GM12878 (cell line): Measurements from ENCODE around the gene OTUB1. TPM values are rescaled to one million over a fixed set of nuclear protein-coding genes. Genes with fewer than 3 reads are reported as not detected.
A peak's percentile ranks its signal among the peaks of the same experiment; 100 is the strongest.

Source experiments
- ATAC-seq: fragments of 200-7000 bp; cut with Tn5 transposase; 3 replicates; pipeline ENCODE4 v1.9.1; 2020; ENCODE audit warnings: mild to moderate bottlenecking, moderate library complexity
- BruUV-seq: library from RNA; stranded (reverse); fragments of 400-500 nt; replicated peaks from 2 replicates; lab custom pipeline; 2021; lab: Mats Ljungman, UMichigan
- CTCF ChIA-PET: fragments of 300-600 bp; sonication (Branson Sonifier 250); formaldehyde crosslinking; extraction: SDS; loops from one replicate; lab custom pipeline; 2021; ENCODE audit warnings: inconsistent platforms; lab: Yijun Ruan, JAX
- POLR2A ChIA-PET: fragments of 350-600 bp; formaldehyde crosslinking; extraction: SDS; loops from one replicate; lab custom pipeline; 2021; ENCODE audit warnings: inconsistent platforms; lab: Charles Lee
- RAD21 ChIA-PET: fragments of 300-600 bp; sonication (Branson Sonifier 250); formaldehyde crosslinking; loops from one replicate; lab custom pipeline; 2023; ENCODE audit warnings: antibody characterized with exemption; ENCODE audit not compliant: unreplicated experiment; lab: Charles Lee
- SMC1A ChIA-PET: fragments of 300-600 bp; sonication (Branson Sonifier 250); formaldehyde crosslinking; loops from one replicate; lab custom pipeline; 2023; ENCODE audit not compliant: unreplicated experiment, uncharacterized antibody; lab: Charles Lee
- DNase-seq: peaks from one replicate; pipeline ENCODE4 v3.0.0-alpha.2; 2011; ENCODE audit warnings: low read depth, low spot score
- FAIRE-seq: peaks from 3 replicates; lab custom pipeline; 2011; peaks lifted over from hg19 to GRCh38; lab: Jason Lieb, UNC
- H2AFZ ChIP-seq: 2 replicates; pipeline ENCODE4 v1.6.0; 2011; ENCODE audit warnings: low read depth, low read length, control low read depth; ENCODE audit not compliant: control insufficient read depth
- H3K27ac ChIP-seq: 2 replicates; pipeline ENCODE4 v1.5.1; 2011; ENCODE audit warnings: control low read depth; ENCODE audit not compliant: control insufficient read depth, insufficient read depth
- H3K27me3 ChIP-seq, 2 experiments: replicated peaks in 1 of 2; 2 replicates each; pipeline versions ENCODE4 v1.6.0 to v1.6.1; 2011; ENCODE audit warnings: low read length in 1 of 2; ENCODE audit not compliant: control insufficient read depth in 2 of 2, insufficient read depth in 2 of 2
- H3K36me3 ChIP-seq, 2 experiments: 2 replicates each; pipeline ENCODE4 v1.5.1; 2011; ENCODE audit warnings: low read length in 1 of 2; ENCODE audit not compliant: control insufficient read depth in 2 of 2, insufficient read depth in 2 of 2
- H3K4me1 ChIP-seq: 2 replicates; pipeline ENCODE4 v1.6.1; 2011; ENCODE audit warnings: mild to moderate bottlenecking, low read length, moderate library complexity, mixed read lengths; ENCODE audit not compliant: control insufficient read depth, insufficient read depth
- H3K4me2 ChIP-seq: 2 replicates; pipeline ENCODE4 v1.6.0; 2011; ENCODE audit warnings: control low read depth; ENCODE audit not compliant: control insufficient read depth, insufficient read depth
- H3K4me3 ChIP-seq: fragments of 200-600 bp; sonication (generic); 2 replicates; pipeline ENCODE4 v1.5.1; 2016
- H3K79me2 ChIP-seq: 2 replicates; pipeline ENCODE4 v1.6.0; 2011; ENCODE audit warnings: low read length; ENCODE audit not compliant: control insufficient read depth, insufficient read depth
- H3K9ac ChIP-seq: 2 replicates; pipeline ENCODE4 v1.8.0; 2011; ENCODE audit warnings: low read length, control low read depth, mixed read lengths; ENCODE audit not compliant: control insufficient read depth, insufficient read depth
- H3K9me3 ChIP-seq: replicated peaks from 3 replicates; pipeline ENCODE4 v1.5.1; 2011; ENCODE audit warnings: mild to moderate bottlenecking, low read length; ENCODE audit not compliant: control insufficient read depth, insufficient read depth
- H4K20me1 ChIP-seq: 2 replicates; pipeline ENCODE4 v1.6.0; 2011; ENCODE audit not compliant: control insufficient read depth, insufficient read depth
- E2F8 ChIP-seq: fragments of 450-650 bp; IDR thresholded peaks from 2 replicates; pipeline ENCODE4 v1.6.1; 2018; ENCODE audit warnings: mild to moderate bottlenecking, low read depth, moderate library complexity; ENCODE audit not compliant: partially characterized antibody
- ESRRA ChIP-seq: IDR thresholded peaks from 2 replicates; pipeline ENCODE4 v1.6.1; 2012; ENCODE audit warnings: mild to moderate bottlenecking, low read length, improper control_type of control experiment
- FOXK2 ChIP-seq: fragments of 450-650 bp; IDR thresholded peaks from 2 replicates; pipeline ENCODE4 v1.6.1; 2017; ENCODE audit warnings: mild to moderate bottlenecking, moderate library complexity
- LARP7 ChIP-seq: fragments of 450-650 bp; IDR thresholded peaks from 2 replicates; pipeline ENCODE4 v1.6.1; 2017; ENCODE audit warnings: mild to moderate bottlenecking
- MAX ChIP-seq: IDR thresholded peaks from 2 replicates; pipeline ENCODE4 v1.6.1; 2012; ENCODE audit warnings: low read depth, low read length, improper control_type of control experiment
- MLLT1 ChIP-seq: fragments of 450-650 bp; IDR thresholded peaks from 2 replicates; pipeline ENCODE4 v1.6.1; 2016; ENCODE audit warnings: mild to moderate bottlenecking
- NFYB ChIP-seq: IDR thresholded peaks from 2 replicates; pipeline ENCODE4 v1.6.1; 2011; ENCODE audit warnings: low read depth, mild to moderate bottlenecking, low read length, improper control_type of control experiment, moderate library complexity; ENCODE audit not compliant: insufficient read depth
- NRF1 ChIP-seq: conservative IDR thresholded peaks from 2 replicates; pipeline ENCODE4 v1.6.1; 2011; ENCODE audit warnings: mild to moderate bottlenecking, low read depth, low read length, improper control_type of control experiment
- POU2F2 ChIP-seq: IDR thresholded peaks from 3 replicates; pipeline ENCODE4 v1.6.1; 2011; ENCODE audit warnings: low read depth, mild to moderate bottlenecking, low read length, borderline replicate concordance
- ZNF687 ChIP-seq: fragments of 450-650 bp; IDR thresholded peaks from 2 replicates; pipeline ENCODE4 v1.6.1; 2017; ENCODE audit warnings: mild to moderate bottlenecking, moderate library complexity
- WGBS: methylation state at CpG from one replicate; pipeline ENCODE4 v1.1.6; 2016; ENCODE audit warnings: low lambda C conversion rate; ENCODE audit not compliant: insufficient replicate concordance, insufficient coverage; ENCODE audit errors: missing lambda C conversion rate; 5-methylcytosine and 5-hydroxymethylcytosine counted together
- in situ Hi-C: fragments of 300-500 bp; cut with MboI; formaldehyde crosslinking; loops from 9 replicates; pipeline ENCODE4 v1.14.3; 2018; ENCODE audit warnings: mixed read lengths
- intact Hi-C: fragments of 100-400 bp; cut with micrococcal nuclease; formaldehyde crosslinking; loops from one replicate; pipeline ENCODE4 v1.14.2; 2022; ENCODE audit not compliant: unreplicated experiment
- polyA plus RNA-seq, 11 experiments: library from polyadenylated mRNA; depleted of rRNA in 4 of 11; unstranded in 6 of 11; stranded (reverse) in 5 of 11; fragments of >200 nt; fragmentation: Nextera tagmentation in 4 of 11; fragmentation: Illumina TruSeq in 1 of 11; extraction: Ambion mirVana in 4 of 11; extraction: Trizol in 1 of 11; gene quantifications; 1 replicate in 1 of 11; 2 replicates in 10 of 11; pipeline versions ENCODE4 v1.2.1 to v1.2.3, GENCODE V29; 2011 to 2016; ENCODE audit warnings: inconsistent platforms in 2 of 11, missing spikeins in 2 of 11, low read depth in 1 of 11
- total RNA-seq, 4 experiments: library from RNA; depleted of rRNA in 3 of 4; stranded (reverse); fragments of >200 nt in 3 of 4; fragmentation: Illumina TruSeq in 1 of 4; extraction: Trizol in 1 of 4; gene quantifications; 2 replicates each; pipeline versions ENCODE4 v1.2.1 to v1.2.3, GENCODE V29; 2013 to 2021

OTUB1 gene
- total and polyA plus RNA-seq, 10 of the 15 experiments (the other 5 are each of a cell fraction or from before 2014, with no cell fraction given) = 49.6 to 225 (median 131) TPM

GRCh38 chr11:63938479-63939396 is 47.5 kb upstream of the OTUB1 start, which contains the start of gene NAA40 (continued):
- peak; percentile 44; the same call in 1 of the 2 replicates for TF ChIP-seq NFYB
- TF ChIP-seq FOXK2 = no peak
- TF ChIP-seq ZNF687 = no peak

GRCh38 chr11:63939397-63939891 is 46.8 kb upstream of the OTUB1 start:
- no peak for FAIRE-seq
- ATAC-seq = no peak
- DNase-seq = no peak
- H3K4me3 ChIP-seq = peak overlapping the region; percentile 91
- no peaks in the 10 kb centered on the region for H3K9me3 ChIP-seq
- POLR2A ChIA-PET = interaction anchor here (1.0 to 1.1 kb wide), 2 partner anchors 23 to 101 kb away, joined by 3 read pairs; partner anchors contain the start of gene MARK2
- H4K20me1 ChIP-seq = no peaks in the 10 kb centered on the region
- H3K4me1 ChIP-seq = peaks cover 21% of the 10 kb centered on the region; the same call in 1 of the 2 replicates
- H3K79me2 ChIP-seq = peaks cover 38% of the 10 kb centered on the region
- H3K9ac ChIP-seq = peak overlapping the region; percentile 74
- RAD21 ChIA-PET = interaction anchor here (0.6 to 1.3 kb wide), 4 partner anchors 36 to 188 kb away, joined by 3 to 7 read pairs (median 3); partner anchors contain the start of gene MARK2
- BruUV-seq = no TSS peak
- H3K36me3 ChIP-seq = 0 out of 4 replicates have a peak, but pooled peaks cover 0 to 6% of the 10 kb centered on the region in 2 experiments
- CTCF ChIA-PET = interaction anchor here (1.5 to 4.0 kb wide), 2 partner anchors 13 to 102 kb away, joined by 4 to 20 read pairs; partner anchors contain the start of gene MARK2
- peak overlapping the region; percentile 45; the same call in 1 of the 2 replicates for H3K27ac ChIP-seq
- no peaks in the 10 kb centered on the region for H3K27me3 ChIP-seq
- WGBS = 3% methylated on average over 25 of the region's 26 CpGs
- peak overlapping the region; percentile 77 for H3K4me2 ChIP-seq
- in situ Hi-C loops = no loop called here
- peak overlapping the region; percentile 3 for H2AFZ ChIP-seq
- SMC1A ChIA-PET = no interaction called here
- intact Hi-C loops = no loop called here
- no peak for TF ChIP-seq MAX
- no peak for TF ChIP-seq NRF1
- TF ChIP-seq ESRRA = no peak
- no peak for TF ChIP-seq E2F8
- no peak for TF ChIP-seq NFYB
- no peak for TF ChIP-seq MLLT1
- TF ChIP-seq POU2F2 = no peak
- TF ChIP-seq LARP7 = no peak
